IPS DF 19.7 (cell line): ENCODE data around the gene ST8SIA5.

Experiments used
- DNase-seq: peaks from one replicate; pipeline ENCODE4 v3.0.0-alpha.2; 2013; ENCODE audit warnings: low read depth, low spot score

ST8SIA5 gene

DNA sequence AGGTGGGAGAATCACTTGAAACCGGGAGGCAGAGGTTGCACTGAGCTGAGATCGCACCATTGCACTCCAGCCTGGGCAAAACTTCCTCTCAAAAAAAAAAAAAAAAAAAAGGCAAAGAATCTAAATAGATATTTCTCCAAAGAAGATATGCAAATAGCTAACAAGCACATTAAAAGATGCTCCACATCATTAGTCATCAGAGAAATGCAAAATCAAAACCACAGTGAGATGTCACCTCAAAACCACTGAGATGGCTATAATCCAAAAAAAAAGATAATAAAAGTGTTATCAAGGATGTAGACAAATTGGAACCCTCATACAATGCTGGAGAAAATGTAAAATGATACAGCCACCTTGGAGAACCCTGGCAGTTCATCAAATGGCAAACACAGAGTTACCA is 8.4 kb downstream of the ST8SIA5 start:
- DNase-seq = no peak

DNA sequence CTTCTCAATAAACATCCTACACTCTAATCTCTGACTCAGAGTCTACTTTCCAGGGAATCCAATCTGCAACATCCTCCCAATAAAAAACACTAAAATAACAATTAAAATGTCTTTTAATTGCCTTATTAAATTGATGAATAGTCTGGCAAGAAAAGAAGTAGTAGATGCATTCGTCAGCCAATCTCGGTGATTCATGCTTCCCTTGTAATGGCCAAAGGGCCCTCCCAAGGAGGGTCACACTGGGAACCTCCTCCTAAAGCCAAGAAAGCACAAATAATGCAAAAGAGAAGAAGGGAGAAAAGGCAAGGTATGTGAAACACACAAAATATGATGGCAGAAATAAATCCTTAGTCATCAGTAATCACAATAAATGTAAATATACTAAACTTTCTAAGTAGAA is 16.8 kb downstream of the ST8SIA5 start:
- DNase-seq = no peak

DNA sequence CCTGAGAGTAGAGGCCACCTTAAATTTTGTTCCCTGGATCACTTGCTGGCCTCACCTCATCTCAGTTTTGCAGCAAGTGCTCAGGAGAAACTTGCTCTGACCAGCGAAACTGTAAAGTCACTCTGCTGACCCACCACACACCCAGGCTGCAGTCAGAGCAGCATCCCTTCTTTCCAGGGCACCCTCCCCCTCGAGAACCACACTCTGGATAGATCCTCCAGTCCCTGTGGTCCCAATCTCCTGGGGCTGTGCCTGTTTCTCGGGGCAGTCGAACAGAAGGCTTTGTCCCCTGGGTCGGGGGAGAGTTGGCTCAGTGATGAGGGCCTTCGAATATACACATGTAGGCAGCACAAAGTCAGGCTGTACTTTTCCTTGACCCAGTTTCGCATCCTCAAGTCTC is 18.4 kb downstream of the ST8SIA5 start:
- DNase-seq = no peak

DNA sequence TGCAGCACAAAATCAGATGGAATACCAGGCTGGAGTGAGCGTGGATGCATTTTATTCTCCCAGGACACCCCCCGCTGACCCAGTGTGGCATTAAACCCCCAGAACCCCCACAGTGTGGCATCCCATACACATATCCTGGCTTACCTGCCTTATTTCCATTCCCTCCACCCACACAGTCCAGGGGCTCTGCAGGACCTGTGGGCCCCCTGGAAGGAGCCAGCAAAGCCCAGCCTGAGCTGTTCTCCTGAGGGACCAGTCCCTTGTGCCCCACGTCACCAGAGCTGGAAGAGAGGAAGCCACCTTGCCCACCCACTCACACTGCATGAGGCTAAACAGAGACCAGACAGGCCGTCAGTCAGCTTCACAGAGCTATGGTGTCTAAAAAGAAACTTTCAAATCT is 20.1 kb downstream of the ST8SIA5 start:
- DNase-seq = no peak

DNA sequence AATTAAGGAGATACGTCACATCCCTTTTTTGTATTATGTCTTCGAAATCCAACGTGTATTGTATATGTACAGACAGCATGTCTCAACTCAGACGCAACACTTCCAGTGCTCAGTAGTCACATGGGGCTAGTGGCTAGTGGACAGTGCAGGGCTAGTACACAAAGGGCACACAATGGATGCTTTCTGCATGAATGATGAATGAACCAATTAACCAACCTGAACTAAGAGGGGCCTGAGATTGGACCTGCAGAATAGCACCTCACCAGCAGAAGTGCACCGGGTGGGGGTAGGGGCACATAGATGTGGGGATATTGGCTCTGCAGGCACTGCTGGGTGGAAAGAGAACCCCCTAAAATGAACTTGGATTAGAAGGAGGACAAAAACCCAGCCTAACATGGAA is 20.7 kb downstream of the ST8SIA5 start:
- no peak for DNase-seq

DNA sequence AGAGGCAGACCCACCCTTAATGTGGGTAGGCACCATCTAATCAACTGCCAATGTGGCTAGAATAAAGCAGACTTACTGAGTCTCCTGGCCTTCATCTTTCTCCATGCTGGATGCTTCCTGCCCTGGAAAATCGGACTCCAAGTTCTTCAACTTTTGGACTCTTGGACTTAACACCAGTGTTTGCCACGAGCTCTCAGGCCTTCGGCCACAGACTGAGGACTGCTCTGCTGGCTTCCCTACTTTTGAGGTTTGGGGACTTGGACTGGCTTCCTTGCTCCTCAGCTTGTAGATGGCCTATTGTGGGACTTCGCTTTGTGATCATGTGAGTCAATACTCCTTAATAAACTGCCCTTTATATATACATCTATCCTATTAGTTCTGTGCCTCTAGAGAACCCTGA is 21.9 kb downstream of the ST8SIA5 start:
- DNase-seq = no peak

DNA sequence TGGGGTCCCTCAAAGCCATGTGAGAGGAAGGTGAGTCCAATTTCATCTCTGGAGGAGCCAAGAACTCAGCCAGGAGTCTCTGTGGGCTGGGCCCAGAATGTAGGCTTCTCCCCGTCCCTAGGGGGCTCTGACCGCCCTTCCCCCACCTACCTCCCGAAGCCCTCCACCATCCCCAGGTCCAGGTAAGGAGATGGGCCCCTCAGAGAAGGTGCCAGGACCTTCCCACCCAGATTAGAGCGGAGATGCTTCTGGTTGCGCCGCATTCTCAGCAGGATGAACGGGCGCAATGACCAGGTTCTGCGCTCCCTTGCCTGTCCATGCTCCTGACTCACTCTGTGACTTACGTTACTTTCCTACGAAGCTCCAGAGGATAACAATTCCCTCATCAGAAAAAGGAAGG is 23.0 kb downstream of the ST8SIA5 start:
- DNase-seq = no peak

DNA sequence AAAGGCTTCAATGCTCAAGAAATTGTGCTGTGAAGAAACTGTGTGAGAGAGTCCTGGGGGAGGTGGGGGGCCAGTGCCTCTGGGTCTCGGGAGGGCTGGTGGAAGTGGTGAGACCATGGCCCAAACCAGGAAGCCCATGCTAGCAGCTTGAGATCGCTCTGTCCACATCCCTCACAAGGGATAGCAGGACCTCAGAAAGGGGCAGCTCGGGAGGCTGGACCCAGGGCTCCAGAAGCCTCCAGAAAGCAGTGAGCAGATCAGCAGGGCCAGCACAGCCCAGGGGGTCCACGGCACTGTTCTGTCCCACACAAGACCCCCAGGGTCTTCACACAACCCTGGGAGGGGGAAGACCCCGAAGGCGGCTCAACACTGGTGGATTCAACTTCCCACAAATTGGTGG is 24.1 kb downstream of the ST8SIA5 start:
- no peak for DNase-seq

DNA sequence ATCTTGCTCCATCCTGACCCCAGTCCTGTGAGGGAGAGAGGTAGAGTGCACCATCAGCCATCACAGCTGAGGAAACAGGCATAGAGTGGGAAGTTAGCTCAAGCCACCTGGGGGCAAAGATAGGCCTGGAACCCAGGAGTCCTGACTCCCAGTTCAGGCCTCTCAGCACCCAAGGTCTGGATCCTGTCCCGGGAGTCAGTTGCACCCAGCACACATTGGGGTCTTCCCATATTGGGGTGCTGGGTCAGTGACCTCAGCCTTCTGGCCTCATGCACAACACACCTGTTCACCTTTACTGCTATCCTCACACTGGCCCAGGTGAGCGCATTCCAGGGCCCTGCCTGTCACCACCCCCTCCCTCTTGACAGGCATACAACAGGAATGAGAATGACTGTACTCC is 24.7 kb downstream of the ST8SIA5 start:
- no peak for DNase-seq

DNA sequence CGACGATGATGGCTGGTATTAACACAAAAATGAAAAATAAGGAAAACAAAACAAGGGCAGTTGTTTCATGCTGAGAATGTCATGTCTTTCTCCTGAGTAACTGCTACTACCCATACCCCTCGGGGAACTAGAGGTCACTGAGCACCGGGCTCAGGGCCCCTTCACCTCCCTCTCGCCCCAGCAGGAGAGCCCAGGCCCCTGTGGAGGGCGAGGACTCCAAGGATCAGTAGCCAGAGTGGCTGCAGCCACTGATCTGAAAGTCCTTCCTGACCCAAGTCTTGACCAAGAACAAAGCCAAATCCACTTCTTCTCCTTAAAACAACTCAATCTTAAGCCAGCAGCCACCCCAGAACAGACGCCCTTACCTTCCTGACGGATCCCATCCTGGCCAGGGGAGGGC is 25.5 kb downstream of the ST8SIA5 start:
- DNase-seq = no peak

DNA sequence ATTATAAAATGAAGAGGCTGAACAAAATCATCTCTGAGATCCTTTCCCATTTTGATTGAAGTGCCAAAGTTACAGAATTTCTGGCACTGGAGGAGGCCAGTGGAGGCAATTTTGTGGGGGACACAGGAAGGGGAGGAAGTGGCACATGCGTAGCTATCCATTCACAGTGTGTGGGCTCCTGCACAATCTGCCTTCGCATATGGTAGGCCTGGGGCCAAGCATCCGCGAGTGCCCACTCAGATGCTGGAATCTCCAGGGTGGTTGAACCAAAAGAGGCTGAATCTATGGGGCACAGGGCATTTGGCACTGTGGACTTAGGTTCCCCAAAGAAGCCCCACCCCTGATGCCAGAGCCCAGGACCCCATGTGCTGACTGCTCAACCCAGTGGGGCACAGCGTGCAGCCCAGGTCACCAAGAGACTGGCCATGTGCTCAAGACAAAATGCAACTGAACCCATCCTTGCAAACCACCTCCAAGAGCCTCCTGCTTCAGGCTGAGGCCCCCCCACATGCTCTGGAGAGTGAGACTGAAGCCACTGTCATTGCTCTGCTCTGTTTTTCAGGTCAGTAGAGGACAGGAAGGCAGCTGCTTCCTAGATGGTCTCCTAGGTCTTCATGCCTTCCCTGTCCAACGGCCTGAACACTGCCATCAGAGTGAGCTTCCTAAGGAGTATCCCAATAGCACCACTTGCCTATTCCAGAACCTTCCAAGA is 28.5 kb downstream of the ST8SIA5 start:
- no peak for DNase-seq

DNA sequence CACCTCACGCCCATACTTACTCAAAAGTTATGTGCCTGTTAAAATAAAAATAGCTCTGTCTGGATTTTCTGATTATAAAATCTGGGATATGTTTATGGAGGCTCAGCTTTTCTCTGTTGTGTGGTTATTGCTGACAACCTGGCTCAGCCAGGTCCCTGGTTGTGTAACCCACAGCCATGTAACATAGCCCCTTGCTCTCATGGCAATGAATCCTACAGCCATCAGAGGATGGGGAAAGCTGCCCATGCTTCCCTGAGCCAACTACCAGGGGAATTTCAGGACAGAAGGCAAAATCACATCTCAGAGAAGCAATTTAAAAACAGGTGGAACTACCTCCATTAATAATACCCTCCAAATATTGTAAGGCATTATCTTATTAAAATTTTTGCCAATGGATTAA is 29.7 kb downstream of the ST8SIA5 start:
- DNase-seq = no peak

DNA sequence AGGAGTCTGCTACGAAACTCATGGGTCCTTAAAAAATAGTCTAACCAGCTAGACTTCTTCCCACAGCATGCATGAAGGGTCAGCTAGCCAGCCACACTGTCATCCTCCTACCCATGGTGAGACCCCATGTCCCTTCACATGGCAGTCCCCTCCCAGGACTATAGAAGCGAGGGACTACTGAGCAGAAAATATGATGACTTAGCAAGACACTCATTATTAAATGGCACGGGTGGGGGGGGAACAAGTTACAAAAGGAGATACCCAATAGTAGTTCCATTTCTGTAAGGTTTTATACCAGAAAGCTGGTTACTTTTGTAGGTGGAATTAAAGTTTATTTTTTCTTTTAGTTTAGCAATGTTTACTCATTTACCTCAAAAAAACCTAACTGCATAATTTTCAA is 31.5 kb downstream of the ST8SIA5 start:
- DNase-seq = no peak

DNA sequence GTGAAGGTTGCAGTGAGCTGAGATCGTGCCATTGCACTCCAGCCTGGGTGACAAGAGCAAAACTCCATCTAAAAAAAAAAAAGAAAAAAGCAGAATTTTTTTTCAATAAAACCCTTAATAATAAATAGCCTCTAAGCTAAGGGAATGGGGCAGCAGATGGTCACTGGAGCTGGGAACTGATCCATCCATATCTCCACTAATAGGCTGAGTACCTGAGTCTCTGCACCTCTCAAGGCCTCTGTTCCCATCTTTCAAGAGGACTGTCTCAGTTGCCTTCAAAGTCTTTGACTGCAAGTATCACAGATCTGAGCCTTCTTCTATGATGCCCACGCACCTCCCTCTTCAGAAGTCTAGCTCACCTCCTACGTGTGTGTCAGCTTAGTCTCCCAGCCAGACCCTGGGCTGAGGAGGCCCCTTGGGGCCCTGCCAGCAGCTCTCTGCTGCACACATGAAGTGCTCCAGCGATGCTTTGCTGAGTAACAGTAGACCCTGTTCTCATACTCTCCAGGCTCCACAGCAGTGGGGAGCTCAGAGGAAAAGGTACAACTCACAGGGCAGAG is 32.9 kb downstream of the ST8SIA5 start:
- no peak for DNase-seq

DNA sequence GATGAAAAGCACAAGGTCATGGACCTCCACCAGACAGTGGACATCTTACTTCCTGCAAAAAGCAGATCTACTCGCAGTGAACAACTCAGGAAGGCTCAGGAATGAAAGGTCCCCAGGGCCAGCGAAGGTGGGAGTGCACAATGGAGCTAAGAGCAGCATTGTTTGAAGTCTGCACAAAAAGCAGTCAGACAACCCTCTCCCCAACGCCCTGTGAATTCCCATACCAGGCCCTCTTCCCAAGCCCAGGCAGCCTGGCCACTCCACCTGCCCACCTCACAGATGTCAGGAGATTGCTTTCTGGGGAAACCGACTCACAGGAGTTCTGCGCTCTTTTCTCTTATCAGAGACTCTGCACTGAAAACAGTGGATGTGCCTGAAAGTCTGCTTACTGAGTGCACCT is 34.8 kb downstream of the ST8SIA5 start:
- no peak for DNase-seq

DNA sequence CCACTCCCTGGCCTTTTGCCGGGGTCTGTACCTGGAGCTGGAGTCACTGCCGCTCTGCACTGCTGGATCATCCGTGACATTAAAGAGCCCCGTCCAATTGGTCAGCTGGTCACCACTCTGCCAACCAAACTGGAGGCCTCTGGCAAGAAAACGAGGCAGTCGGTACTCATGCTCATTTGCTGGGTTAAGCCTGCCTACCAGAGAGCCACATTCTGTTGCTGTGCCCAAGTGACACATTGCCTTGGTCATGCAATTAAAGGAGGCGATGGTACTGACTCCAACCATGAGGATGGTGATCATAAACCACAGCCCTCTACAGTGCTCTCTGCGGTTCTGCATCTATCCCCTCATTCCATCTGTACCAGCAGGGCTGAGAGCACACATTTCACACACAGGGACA is 35.5 kb downstream of the ST8SIA5 start:
- no peak for DNase-seq

DNA sequence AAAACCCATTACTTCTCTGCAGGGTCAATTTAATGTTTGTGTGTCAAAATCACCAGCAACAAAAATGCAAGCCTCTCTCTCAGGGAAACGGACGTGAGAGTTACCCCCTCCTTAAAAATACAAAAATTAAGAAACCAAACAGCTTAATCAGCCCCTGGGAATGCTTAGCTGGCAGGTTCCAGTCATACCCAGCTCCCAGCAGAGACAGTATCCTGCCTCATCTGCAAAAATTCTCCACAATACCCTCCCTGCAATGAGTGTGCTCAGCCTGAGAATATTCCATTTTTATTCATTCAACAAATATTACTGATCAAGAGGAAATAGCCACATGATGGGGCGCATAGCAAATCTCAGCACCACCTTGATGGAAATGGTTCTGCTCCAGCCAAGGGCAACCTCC is 36.3 kb downstream of the ST8SIA5 start:
- DNase-seq = no peak

DNA sequence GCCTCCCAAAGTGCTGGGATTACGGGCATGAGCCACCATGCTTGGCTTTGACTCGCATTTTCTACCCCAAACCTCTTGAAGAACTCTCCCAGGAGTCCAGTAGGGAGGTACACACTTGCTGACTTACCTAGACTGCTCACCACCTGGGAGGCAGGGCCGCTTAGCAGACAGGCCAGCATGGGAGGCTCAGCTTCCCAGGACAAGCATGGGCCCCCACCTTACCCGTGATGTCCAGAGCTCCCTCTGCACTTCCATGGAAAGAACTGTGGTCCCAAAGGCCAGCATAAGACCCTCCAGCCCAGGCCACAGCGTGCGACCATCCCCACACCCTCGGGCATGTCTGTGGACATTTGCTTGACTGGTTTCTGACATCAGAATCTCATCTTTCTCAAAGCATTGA is 36.8 kb downstream of the ST8SIA5 start:
- no peak for DNase-seq

DNA sequence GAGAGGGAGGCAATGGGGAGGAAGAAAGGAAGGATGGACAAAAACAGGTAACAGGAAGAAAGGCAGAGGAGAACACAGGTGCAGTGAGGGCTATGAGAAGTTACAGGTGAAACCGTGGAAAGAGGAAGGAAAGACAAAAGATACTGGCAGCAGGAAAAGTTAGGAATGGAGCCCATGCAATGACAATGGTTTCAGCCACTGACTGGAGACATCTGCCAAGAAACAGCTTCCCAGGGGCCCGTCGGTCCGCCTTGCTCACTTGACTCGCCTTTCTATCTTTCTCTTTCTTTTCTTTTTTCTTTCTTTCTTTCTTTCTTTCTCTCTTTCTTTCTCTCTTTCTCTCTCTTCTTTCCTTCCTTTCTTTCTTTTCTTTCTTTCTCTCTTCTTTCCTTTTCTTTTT is 37.5 kb downstream of the ST8SIA5 start:
- no peak for DNase-seq

DNA sequence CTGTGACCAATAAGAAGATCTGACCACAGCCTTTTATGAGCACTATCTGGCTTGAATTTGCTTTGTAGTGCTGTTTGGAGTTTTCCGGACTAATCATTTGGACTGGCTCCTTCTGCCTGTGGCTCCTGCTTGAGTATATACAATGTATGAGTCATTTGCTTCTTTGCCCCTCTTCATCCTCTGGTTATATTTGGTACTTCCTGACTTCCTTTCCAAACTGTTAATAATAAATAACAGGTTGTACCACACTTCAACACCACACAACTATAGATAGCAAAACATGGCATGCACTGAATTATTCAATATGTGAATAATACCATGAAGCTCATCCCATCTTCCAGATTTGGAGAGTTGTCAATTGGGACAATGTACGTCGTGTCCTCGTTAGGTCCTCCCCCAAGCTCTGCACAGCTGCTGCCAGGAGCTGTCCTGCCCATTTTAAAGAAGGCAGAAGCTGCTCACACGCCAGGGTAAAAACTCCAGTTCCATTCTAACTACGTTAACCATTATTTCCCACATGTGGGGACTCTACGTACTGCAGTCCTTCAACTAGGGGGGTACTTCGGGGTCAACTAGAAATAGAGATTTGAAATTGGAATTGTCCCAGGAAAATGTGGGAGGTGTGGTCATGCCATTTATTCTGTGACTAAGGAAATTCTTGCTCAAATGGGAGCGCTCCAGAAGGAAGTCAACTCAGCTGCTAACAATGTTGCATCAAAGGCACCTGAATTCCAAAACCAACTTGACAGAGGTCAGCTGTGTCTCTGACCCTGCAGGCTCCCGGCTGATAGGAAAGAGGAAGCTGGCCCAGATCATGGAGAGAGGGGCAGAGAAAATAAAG is 38.1 kb downstream of the ST8SIA5 start:
- no peak for DNase-seq

DNA sequence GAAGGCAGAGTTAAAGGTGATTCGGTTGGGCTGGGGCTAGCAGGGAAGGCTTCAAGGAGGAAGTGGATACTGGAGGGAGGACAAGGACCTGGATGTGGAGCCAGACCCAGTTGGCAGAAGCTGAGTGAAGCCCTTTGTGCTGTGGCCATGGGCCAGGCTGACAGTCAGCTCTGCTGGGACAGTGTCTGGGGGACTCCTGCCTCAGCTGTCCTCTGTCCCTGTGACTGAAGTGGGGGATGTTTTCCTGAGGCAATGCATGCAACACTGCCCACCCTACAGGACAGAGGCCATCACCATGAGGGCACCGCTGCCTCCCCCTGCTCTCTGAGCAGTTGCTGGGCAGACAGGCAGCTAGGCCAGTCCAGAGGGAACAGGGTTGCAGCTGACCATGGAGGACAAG is 40.0 kb downstream of the ST8SIA5 start:
- DNase-seq = no peak

DNA sequence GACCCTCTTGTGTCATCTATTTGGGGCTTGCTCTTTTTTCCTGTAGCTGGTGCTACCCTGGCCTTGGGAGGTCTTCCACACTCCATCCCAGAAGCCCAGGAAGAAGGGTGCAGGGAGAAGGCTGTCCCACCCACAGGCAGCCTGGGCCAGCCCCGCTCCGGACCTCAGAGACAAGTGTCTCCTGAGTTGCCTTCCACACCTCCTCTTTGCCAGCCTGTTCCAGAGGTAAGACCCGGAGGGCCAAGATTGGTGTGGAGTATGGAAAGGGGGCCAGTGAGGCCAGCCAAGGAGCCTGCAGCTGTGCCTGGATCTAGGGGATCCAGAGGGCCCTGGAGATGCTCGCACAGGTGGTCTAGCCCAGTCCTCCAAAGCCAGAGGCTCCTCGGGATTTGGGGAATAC is 40.5 kb downstream of the ST8SIA5 start:
- no peak for DNase-seq

DNA sequence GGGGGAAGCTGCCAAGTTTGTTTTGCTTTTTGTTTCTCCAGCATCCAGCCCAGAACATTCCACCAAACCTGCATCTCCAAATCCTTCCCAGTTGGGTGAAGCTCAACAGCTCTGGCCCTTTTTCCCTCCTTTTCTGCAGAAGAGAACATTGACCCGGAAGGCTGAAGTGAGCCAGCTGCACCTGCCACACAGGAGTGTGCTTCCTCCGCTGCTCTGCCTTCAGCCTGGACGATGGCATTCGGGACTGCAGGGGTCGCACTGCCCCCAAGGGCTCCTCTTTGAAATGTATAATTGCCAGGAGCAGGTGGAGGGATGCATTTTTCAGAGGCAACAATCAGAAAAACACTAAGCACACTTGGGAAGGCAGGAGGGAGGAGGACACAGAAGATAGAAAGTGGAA is 41.8 kb downstream of the ST8SIA5 start:
- DNase-seq = no peak
